Femur (tissue), 1 donor: ENCODE measurements around the gene KBTBD12.

ENCODE experiments used
- DNase-seq: peaks from one replicate; pipeline ENCODE4 v3.0.0-alpha.2; 2017

The KBTBD12 gene

GRCh38 chr3:127986803-127987202 lies 71.8 kb downstream of the KBTBD12 start:
- no peak for DNase-seq

DNA sequence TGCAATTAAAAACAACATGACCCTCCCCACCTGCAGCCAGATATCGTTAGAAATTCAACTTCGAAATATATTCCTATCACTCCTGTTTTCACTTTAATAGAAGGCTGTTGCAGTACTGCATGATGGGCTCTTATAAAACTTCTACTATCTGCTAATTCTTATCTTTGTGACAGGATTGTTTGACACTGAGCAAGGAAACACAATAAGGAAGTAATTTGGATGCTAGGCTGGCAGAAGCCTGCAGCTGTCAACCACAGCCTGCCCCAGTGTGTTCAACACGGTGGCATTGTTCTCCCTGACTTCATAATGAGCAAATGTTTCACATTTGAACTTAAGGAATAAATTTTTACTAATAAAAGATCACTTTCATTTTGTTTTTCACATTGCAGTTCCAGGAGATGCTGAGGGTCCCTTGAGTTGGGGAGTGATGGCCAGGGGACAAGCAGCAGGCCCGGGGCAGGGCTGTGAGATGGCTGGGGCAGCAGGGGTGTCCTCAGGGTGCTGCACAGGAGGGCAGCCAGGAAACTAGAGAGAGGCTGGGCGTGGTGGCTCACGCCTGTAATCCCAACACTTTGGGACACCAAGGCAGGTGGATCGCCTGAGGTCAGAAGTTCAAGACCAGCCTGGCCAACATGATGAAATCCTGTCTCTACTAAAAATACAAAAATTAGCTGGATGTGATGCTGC lies 72.4 kb downstream of the KBTBD12 start:
- no peak for DNase-seq

- DNase-seq = no peak
Observed at GRCh38 chr3:127988770-127989557, 73.9 kb downstream of the KBTBD12 start.

- no peak for DNase-seq
Observed at GRCh38 chr3:127990051-127990450, 75.0 kb downstream of the KBTBD12 start.

DNA sequence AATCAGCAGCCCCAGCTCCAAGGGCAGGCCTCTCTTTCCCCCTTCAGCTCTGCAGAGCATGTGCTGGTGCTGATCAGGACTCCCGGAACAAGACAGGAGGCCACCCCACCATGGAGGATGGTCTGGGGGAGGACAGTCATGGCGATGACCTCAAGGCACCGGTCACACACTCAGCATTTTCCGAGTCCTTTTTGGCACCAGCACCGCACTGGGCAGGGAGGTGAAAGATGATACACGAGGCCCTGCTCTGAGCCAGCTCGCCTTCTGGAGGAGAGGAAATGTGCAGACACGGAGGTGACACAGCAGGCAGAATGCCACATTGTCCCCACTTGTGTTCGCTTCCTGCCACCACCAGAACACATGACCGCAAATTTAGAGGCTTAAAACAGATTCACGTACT lies 75.4 kb downstream of the KBTBD12 start:
- DNase-seq = no peak

- DNase-seq = no peak
Observed at GRCh38 chr3:127991251-127991650, 76.2 kb downstream of the KBTBD12 start.

- no peak for DNase-seq
Observed at GRCh38 chr3:127991681-127992080, 76.6 kb downstream of the KBTBD12 start.

DNA sequence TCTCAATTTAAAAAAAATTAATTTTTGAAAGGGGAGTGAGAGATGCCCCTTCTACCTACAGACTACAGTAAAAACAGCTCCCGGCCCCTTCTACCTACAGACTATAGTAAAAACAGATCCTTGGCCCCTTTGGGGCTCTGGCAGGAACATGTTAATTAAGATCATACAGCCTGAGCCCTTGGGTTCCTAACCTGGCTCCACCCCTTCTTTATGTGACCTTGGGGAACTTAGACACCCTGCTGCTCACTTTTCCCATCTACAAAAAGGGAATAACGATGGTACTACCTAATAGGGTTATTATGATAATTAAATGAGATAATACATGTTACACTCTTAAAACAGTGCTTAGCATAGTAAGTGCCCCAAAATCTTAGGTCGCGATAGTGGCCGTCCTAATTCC lies 77.1 kb downstream of the KBTBD12 start:
- DNase-seq = no peak

DNA sequence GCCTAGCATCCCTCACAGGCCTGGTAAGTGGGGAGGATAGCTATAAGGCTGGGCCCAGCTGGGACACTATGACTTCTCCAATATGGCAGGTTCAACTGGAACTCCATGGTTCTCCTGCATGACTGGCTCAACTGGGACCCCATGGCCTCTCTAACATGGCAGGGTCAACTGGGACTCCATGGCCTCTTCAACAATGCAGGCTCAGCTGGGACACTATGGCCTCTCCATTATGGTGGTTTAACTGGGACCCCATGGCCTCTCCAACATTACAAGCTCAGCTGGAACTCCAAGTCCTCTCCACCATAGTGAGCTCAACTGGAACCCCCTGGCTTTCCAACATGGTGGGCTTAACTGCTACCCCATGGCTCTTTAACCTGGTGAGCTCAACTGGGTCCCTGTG lies 79.0 kb downstream of the KBTBD12 start:
- DNase-seq = no peak

GRCh38 chr3:127997016-127997415 lies 82.0 kb downstream of the KBTBD12 start:
- DNase-seq = no peak

DNA sequence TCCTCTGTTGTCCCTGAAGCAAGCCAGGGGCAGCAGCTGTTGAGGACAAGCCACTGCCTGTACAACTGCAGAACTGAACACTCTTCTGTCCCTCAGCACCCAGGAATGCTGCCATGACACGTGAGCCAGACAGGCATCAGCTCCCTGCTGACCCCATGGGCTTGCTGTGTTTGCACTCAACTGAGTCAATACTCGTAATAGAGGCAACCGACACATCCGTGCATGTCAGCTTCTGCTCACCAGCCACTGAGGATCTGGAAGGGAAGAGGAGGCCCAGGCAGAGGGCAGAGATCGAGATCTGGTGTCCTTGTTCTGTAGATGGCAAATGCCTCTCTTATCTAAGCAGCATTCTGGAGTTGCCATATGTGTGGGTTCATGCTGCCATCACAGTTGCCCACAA lies 82.9 kb downstream of the KBTBD12 start:
- no peak for DNase-seq

DNA sequence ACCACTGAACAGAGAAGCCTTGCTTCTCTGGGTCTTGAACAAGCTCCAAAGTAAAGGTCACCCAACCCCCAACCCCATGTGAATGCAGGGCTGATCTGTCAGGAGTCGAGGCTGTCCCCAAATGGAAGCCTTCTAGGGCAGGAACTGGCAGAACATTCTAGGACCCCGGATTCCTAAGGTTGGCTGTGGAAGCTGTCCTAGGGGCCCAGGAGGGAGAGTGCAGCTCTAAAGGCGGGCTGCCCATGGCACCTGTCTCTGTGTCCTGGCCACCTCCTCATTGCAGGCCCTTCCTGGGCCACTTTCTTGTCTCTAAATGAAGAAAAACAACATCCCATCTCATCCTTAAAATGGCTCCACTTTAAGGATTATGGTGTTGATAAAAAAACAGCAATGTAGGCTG lies 83.6 kb downstream of the KBTBD12 start:
- DNase-seq = no peak

DNA sequence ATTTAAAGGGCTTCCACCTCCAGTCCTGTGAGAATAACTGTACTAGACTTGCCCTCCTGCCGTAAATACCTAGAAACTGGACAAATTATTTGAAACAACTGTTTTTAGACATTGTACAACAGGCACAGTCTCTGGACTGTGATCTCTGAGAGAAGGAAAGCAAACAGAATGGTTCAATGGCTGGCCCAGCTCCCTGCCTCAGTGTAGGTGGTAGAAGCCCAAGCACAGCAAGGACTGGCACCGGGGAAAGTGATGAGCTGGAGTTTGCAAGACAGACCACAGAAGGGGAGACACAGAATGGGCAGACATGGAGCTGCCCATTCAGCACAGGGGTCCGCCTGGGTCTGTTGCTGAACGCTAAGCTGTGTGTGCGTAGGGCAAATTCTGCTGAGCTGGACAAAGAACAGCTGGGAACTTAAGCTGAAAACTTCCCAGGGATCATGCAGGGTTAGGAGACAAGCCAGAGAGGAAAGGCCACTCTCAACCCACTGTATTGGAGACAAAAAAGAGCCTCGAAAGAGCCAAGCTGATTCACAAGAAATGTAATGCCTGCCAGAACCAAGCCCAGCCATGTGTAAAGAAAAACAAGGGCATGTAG lies 84.6 kb downstream of the KBTBD12 start:
- DNase-seq = no peak

GRCh38 chr3:128001576-128001975 lies 86.5 kb downstream of the KBTBD12 start:
- no peak for DNase-seq

GRCh38 chr3:128004661-128005060 lies 89.6 kb downstream of the KBTBD12 start:
- DNase-seq = no peak

DNA sequence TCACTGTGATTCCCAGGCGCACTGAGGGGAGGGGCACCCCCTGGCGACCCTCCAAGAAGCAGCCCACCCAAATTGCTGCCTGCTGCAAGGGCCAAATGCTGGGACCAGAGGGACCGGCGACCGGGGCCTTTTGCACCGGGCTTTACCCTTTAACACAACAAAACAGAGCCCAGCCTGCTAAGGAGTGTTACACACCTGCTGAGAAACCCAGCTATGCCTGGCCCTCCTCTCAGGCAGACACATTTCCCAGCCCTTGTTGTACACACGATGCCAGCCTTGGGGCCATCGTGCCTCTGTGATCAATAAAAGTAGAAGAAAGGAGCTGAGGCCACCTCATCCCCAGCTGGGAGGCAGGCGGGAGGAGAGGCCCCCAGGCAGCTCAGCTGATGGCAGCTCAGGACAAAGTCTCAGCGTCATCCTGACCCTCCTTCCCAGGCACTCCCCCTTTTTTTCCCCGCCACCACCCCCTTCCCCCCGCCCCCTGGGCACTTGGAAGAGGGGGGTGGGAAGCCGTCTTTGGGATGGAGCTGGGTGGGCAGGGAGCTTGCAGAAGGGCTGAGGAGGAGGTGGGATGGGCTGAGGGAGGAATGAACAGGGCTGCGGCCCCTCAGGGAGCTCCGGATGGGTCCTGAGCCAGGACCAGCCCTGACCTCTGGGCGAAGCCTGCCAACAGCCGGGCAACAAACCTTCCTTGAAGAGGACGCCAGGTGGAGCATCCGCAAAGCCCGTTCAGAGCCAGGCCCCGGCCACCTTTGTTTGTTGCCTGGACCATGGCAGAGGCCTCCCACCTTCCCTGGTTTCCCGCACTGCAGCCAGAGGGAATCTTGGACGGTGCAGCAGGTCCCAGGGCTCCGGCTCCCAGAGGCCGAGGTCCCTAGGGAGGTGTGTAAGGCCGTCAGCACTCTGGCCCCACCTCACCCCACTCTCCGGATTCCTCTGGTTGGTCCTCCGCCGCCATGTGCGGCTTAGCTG lies 91.3 kb downstream of the KBTBD12 start:
- no peak for DNase-seq

- no peak for DNase-seq
Observed at GRCh38 chr3:128007033-128007424, 92.0 kb downstream of the KBTBD12 start.

DNA sequence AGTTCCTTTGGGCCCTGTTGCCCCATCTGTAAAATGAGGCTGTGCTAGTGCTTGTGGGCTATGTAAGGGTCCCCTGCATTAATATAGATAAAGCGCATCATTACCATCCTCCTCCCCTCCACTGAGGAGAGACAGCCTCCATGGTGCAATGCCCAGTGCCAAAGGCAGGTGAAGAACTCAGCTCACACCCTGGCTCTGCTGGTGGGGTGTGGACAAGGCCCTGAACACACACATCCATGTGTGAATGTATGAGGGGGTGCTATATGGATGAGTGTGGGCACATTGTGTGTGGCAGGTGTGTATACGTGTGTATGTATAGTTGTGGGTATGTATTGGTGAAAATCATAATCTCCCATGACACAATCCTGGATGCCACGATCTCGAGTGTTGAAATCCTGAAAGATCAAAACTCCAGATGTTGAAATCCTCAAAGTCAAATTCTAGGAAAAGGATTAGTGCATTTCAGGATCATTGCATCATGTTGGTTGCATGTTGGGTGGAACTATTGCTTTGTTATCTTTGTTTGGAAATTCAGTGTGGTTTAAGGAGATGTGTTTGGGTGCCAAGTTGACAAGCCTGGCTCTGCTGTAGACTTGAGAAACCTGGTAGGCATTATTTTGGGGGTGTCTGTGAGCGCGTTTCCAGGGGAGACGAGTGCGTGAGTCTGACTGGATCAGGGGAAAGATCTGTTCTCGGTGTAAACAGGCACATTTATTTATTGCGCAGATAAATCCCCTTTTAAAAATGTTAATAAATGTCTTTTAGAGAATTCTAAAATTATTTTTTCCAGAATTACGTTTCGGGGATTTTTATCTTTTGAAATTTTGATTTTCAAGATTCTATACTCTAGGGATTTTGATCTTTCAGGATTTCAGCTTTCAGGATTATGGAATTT lies 95.2 kb downstream of the KBTBD12 start:
- no peak for DNase-seq

DNA sequence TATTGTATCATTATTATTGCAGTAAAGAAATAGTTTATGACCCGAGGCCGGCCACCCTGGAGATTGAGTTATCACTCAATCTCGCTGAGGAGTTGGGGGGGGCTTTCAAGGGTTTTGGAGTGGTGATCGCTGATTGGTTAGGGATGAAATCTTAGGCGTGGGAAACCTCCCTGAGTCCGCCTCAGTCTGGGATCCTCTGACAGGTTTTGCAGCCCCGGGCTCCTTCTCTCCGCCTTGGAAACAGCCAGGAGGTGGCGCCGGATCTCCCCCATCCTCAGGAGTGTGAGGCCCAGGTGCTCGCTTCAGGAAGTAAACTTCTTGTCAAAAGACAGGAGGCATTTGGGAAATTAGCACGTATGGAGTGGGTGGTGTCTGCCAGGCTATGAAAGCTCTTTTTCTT lies 96.1 kb downstream of the KBTBD12 start:
- no peak for DNase-seq

DNA sequence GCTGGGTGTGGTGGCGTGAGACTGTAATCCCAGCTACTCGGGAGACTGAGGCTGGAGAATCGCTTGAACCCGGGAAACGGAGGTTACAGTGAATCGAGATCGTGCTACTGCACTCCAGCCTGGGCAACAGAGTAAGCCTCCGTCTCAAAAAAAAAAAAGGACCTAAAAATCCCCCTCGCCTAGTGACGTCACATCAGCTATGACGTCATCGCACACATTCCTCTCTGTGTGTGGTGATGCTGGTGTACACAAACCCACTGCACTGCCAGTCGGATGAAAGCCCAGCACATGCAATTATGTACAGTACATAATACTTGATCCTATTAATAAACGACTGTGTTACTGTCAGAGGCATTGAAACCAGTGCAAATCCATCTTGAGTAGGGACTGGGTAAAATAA lies 97.0 kb downstream of the KBTBD12 start:
- no peak for DNase-seq

DNA sequence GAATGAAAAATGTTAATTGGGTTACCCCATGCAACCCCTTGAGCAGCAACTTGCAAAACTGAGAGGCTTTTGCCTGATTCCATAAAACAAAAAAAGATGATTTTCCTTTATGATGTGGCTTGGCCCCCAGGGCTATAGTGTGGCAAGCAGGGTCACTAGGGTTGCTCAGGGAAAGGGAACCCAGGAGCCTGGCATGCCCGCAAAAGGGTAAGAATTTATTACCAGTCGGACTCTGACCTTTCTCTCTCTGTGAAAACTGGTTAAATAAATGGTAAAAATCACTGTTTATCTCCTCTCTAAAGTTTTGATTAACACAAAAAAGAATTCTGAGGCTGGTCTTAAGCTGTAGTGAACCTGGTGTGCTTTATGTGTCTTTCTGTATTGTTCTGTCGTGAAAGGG lies 99.5 kb downstream of the KBTBD12 start:
- no peak for DNase-seq

DNA sequence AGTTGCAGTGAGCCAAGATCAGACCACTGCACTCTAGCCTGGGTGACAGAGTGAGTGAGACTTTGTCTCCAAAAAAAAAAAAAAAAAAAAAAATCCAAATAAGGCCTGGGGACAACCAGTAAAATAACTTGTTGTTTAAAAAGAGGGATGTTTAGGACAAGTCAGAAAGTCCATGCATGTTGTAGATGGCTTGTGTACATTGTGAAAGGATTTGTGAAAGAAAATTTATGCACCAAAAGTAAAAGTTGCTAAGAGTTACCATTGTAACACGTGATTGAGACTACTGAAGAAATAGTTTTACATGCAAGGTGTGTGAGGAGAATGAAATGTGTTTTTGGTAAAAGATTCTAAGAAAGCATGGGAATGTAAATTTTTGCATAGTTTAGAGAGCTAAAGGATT lies 101.5 kb downstream of the KBTBD12 start:
- no peak for DNase-seq
